Germinal center (tissue), 1 donor: ENCODE measurements around the gene NMT2.

Experiments used
- DNase-seq: peaks from one replicate; pipeline ENCODE4 v3.0.0; 2012; ENCODE audit warnings: mixed read lengths, low spot score

NMT2 gene

DNA sequence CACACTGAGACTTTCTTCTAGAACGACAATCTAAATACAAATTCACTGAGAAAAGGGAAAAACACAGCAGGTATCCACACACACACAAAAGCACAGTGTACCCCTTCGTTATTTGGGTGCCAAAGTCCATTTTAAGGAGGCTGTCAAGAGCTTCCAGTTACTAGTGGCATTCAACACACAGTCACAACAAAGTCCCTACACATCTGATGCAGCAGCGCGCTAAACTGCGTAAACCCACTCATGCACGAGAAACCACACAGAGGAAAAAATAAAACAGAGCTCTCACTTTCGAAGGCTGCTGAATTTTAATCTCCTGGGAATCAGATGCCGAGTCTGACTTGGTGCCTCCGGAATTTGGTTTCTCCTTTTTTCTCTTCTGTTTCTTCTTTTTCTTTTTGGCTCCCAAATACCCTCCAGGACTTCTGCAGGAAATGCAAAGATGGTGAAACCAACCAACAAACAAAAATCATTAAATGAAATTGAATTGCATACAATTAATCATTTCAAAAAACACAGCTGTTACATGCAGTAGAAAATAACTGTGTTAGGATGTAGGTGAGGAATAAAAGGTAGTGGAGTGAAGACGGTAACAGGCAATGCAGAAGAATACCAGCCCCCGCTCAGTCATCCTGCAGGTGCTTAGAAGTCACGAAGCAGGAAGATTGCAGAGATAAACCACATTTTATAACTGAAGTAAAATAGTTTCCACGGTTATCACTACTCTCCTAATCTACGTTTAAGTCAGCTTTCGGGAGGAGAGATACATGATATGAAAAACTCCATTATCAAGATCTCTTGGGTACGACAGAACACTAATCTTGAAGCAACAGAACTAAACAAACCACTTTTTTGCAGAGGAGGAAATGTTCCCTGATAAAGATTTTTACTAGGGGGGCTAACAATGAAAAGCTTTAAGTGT is 27.1 kb downstream of the NMT2 start:
- peak; percentile 53 for DNase-seq

DNA sequence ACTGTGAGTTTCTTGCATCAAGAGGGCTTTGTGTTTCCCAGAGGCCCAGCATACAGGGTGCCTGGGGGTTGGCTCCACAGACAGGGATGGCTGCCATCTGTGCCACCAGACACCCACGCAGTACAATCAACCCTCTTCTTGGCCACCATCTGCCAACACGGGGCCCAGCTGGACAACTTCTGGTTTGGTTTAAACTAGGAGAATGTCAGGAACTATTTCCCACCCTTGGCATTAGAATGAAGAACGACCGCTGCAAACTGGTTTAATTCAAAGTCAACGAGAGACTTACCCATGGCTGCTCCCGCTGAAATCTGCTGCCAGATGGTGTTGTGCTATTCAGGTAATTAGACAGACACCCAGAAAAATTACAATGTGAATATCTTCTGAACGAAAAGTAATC is 27.8 kb downstream of the NMT2 start:
- DNase-seq, result no peak

DNA sequence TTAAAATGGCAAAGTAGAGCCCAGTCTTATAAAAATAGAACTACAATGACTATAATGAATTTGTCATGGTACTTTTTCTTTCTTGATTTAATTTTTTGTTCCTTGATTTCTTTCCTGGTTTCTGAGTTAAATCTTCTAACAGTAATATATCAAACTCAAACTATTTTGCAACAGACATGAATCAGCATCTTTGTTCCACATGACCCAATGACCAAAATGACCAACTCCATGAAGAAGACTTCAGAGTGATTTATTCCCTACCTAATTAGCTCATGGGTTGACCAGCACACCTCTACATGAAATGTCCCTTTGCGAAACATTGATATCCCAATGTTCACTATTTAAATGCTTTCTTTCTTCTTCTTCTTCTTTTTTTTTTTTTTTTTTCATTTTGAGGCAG is 30.9 kb downstream of the NMT2 start:
- no peak for DNase-seq

DNA sequence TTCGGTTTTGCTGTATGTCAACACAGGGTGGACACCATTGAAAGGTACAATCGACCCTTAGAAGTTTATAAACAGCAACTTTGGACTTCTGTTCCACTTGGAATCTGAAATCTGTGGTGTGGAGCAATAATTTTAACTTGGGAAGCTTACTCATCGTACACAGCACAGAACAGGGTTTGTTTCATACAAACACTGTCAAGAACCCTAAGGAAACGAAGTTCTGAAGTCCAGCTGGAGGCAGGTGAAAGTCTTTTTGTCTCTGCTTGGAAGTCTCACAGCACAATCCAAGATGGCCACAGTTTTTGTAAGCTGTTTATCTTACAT is 31.5 kb downstream of the NMT2 start:
- no peak for DNase-seq

DNA sequence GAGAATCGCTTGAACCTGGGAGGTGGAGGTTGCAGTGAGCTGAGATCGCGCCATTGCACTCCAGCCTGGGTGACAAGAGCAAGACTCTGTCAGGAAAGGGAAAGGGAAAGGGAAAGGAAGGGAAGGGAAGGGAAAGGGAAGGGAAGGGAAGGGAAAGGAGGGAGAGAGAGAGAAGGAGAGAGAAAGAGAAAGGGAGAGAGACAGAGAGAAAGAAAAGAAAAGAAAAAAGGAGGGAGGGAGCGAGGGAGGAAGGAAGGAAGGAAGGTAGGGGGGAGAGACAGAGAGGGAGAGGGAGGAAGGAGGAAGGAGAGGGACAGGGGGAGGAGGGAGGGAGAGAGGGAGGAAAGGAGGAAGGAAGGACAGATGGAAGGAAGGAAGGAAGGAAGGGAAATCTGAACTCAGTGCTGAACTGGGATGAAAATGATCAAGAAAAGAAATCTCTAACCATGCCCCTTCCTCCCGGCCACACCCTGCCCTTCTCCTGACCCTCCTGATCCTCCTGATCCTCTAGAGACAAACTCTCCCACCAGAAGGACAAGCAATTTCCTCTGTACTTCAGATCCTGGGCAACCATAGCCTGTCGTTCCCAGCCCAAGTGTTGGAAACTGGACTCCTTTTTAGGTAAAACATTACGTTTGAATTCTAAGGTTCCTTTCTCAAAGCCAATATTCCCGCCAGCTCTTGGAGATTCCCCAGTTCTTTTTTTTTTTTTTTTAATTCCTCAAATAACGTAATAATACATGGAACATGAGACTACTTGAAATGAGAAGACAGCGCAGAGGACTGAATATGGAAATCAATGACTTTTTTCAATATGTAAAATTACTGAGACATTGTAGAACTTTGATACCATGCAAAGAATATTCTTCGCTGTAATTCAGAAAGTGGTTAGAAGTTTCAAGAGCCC is 32.1 kb downstream of the NMT2 start:
- no peak for DNase-seq

DNA sequence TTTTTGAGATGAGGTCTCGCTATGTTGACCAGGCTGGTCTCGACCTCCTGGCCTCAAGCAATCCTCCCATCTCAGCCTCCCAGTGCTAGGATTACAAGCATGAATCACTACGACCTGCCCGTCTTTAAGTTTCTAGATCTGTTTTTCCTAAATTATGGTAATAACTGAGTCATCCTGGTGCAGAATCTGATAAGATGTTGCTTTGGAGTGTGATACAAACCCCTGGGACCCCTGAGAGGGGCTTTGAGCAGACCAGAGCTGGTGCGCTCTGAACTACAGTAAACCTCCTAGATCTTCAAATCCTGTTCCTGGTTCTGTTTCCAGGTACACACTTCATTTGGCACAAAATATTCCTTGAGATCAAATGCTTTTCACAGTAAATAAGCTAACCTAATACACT is 37.2 kb downstream of the NMT2 start:
- no peak for DNase-seq

DNA sequence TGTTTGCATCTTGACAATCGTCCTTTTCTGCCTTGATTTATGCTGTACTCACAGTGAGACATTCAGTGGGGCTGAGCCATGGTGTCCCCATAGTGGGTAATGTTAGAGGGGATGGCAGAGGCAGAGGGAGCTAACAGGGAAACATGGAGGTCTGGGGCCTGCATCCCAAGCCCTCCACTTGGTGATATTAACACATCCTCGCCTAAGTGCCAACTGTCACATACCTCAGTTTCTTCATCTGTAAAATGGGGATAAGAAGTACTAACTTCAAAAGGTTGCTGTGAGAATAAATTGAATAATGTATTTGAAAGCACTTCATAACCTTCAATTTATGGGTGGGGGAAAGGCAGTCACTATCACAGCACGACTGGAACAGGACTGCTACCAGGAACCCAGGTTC is 43.6 kb downstream of the NMT2 start:
- DNase-seq, result no peak

DNA sequence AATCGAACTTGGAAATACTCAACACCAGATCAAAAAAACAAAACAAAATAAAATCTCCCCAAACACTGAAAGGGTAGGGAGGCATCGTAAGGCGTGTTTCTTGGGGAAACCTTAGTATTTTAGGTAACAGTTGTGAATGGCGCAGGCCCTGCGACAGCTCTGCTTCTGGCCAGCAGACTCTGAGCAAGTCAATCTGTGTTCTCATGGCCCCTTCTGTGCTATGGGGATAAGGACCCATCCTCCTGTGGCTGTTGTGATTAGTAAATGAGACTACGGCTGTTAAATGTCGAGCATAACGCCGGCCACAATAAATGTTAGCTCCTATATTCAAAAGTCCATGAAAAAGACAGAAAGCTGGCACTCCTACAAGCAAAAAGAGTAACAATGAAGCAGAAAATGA is 44.3 kb downstream of the NMT2 start:
- DNase-seq, result no peak

DNA sequence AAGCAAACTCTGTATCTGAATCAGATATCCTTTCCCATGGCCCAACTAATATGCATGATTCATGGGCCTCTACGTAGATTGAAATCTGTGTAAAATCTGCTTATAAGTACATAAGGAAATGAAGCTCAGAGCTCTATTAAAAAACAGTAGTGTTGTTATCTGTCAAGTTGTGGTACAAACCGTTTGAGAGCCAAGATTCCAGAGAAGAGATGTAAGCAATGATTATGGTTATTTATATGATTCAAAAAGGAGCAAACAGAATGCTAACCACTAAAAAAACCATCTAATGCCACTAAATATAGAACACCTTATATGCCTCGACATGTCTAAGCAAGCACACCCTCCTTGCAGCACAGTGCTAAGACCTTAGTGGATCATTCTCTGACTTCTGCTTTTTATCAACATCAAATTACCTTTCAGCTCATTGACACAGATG is 44.7 kb downstream of the NMT2 start:
- no peak for DNase-seq

DNA sequence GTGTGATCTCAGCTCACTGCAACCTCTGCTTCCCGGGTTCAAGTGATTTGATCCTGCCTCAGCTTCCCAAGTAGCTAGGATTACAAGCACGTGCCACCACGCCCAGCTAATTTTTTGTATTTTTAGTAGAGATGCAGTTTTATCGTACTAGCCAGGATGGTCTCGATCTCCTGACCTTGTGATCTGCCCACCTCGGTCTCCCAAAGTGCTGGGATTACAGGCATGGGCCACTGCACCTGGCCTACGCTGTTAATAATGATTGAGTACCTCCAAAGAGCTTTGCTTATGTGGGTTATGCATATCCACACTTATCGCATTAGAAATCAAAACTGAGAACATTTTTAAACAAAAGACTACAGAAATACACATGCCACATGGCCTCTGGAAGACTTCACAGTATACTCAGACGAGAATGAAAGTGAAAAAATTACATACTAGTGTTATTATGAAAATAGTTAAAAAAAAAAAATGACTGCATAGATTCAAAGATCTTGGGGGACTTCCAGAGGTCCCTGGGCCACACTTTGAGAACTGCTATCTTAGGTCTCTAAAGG is 45.9 kb downstream of the NMT2 start:
- DNase-seq, result no peak

DNA sequence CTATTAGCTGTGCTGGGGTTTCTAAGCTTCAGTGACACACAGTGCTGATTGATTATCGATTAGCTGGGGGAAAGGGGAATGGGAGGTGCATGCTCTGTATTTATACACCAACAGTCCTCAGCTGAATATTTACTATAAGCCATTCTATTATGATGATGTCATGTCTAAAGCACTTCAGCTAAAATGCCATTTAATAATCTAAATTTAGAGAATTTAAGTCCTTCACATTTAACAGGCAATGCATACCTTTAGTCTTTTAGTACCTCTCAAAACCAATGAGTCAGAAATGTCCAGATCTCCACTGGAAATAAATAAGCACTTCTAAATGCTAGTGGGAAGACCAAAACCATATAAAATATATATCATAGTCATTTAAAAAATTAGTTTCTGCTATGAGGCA is 46.8 kb downstream of the NMT2 start:
- no peak for DNase-seq

DNA sequence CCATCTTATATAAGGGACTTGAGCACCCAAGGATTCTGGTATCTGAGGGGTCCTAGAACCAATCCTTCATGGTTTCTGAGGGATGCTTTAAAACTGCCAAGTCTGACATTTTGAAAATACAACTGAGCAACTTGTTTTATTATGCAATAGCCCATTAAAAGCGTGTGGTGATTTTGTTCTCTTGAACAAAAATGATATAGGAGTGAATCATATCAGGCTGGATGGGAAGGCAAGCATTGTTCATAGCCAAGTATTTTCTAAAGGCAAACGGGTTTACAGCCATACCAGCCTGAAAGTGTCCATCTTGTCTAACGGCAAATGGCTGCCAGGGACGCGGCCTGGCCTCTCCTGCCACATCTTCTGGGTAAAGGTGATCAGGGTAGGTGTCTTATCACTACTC is 48.0 kb downstream of the NMT2 start:
- no peak for DNase-seq

DNA sequence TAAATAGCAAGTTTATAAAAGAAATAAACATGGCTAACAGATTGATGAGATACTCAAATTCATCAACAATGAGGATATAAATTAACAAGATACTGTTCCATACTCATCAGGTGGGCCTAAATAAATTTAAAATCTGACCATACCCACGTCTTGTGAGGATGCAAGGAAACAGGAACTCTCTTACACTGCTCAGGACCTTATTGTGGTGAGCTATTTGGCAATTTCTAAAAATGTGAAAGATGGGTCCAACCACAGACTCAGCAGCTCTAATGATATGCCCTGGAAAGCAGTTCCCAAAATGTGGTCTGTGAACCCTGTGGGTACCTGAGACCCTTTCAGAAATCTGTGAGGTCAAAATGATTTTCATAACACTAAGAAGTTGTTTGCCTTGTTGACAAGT is 49.9 kb downstream of the NMT2 start:
- DNase-seq, result no peak

DNA sequence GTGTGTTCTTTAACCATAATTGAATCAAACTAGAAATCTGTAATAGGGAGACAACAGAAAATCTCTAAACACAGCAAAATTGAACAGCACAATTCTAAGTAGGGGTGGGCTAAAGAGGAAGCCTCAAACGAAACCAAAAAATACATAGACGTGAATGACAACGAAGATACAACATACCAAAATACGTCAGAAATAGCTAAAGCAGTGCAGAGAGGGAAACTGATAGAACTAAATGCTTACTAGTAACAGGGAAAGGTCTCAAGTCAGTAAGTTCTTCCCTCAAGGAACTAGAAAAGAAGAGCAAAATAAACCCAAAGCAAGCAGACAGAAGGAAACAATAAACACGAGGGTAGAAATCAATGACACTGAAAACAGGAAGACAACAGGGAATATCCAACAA is 52.3 kb downstream of the NMT2 start:
- DNase-seq, result no peak

DNA sequence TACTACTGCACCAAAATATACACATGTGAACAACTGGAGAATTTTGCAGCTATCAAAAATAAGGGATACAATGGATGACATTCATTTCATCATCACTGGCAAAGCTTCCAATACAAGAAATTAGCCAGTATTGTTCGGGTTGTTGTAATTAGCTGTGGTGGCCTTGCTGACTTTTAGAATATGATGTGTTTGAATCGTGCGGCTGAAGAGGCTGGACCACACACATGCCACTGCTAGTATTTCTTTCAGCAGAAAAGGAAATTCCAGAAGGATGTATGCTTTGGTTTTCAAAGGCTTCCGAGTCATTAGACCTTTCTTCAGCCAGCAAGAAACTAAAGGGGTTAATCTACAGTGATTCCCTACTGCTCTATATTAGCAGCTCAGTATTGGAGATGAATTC is 54.7 kb downstream of the NMT2 start:
- no peak for DNase-seq

DNA sequence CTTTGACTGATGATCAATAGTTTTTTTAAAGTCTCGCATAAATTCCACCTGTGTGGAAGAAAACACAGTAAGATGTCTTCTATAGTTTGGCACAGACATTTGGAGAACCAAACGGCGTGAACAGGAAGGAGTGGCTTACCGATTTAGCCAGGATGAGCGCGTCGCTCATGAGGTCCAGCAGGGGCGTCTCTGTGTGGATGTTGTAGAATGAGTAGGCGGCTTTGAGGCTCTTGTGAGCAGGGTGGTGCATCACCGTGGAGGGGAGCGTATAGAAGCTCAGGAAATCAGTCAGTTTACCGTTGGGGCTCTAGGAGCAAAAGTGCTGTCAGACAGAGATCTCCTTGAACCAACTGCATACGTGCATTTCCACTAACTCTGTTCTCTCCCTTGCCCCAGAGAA is 55.8 kb downstream of the NMT2 start:
- no peak for DNase-seq

DNA sequence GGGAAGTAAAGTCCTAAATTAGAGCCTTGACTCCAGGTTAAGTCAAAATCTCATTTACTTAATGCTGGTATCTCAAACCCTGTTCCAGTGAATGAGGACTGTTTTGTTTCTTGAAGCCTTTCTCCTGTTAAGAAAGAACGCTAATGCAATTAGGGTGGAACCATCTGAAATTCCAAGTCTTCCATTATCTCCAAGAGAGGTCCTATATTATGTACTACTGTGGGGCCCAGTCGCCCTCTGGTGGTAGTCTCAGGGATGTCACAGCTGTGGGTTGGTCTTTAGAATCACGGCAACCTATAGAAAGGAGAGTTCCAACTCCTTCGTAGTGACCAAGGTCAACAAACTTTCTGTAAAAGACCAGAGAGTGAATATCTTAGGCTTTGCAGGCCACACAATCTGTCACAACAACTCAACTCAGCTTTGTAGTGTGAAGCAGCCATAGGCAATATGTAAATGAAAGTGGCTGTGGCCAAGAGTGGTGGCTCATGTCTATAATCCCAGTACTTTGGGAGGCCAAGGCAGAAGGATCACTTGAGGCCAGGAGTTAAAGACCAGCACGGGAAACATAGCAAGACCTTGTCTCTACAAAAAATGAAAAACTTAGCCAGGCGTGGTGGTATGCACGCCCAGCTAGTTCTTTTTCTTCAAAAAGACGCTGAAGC is 62.0 kb downstream of the NMT2 start:
- peak; percentile 59 for DNase-seq

DNA sequence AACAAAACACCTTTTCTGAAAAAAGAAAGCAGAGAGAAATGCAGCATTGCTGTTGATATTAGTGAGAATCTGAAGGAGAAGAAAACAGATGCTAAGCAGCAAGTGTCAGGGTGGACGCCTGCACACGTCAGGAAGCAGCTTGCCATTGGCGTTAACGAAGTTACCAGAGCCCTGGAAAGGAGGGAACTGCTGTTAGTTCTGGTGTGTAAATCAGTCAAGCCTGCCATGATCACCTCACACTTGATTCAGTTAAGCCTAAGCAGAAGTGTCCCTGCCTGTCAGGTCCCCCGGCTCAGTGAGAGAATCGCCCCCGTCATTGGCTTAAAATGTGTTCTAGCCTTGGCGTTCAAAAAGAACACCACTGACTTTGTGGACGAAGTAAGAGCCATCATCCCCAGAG is 65.0 kb downstream of the NMT2 start:
- no peak for DNase-seq

DNA sequence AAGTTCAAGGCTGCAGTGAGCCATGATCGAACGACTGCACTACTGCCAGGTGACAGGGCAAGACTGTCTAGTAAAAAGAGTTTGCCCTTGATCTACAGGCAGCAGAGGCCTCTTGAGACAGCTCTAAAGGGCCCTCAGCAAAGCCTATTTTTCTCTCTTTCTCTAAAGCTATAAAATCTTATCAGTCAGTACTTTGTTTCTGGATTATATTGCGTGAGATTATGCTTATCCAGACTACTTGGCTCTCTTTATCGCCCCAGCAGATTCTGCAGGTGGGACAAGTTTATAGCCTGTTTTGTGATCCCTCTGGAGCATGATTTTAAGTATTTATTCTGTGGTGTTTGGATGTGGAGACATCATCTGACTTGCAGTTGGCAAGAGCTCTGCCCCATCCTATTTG is 68.6 kb downstream of the NMT2 start:
- DNase-seq, result no peak

DNA sequence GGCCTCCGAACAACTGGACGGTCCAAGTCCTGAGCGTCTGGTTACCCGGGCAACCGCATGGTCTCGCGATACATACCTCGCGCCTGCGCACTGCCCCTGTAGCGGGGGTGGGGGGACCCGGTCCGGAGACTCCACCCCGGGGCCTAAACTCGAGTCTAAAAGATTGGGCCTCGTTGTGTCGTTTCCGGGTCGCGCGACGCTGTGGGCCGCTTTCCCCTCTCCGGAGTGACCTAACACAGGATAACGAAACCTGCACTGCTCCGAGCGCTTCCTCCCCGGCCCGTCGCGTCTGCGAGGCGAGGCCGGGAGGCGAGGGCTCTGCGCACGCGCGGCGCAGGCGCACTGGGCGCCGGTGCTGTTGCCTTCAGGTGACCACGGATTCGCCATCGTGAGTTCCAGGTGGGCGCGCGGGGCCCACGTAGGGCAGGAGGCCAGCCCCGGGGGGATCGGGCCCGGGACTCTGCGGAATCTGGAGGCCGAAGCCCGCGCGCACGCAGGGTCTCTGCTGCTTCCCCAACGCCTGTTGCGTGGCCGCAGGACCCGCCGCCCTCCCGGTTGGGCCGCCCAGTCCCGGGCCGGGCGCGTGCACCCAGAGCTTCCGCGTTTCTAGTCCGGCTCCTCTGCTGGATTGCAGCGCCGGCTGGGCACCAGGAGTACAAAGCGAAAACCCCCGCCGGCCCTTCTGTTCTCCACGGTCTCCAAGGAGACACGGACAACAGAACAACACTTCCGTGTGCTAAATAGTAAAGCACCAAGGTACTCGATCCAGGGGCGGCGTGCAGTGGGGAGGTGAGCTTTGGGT is 71.3 kb downstream of the NMT2 start, which contains the start of gene RPP38:
RPP38 (plus strand) TSS at position 345 of the 802 bp plus-strand sequence. CDS start 5,960 bp downstream, outside the sequence.
- DNase-seq, result peak; percentile 95

DNA sequence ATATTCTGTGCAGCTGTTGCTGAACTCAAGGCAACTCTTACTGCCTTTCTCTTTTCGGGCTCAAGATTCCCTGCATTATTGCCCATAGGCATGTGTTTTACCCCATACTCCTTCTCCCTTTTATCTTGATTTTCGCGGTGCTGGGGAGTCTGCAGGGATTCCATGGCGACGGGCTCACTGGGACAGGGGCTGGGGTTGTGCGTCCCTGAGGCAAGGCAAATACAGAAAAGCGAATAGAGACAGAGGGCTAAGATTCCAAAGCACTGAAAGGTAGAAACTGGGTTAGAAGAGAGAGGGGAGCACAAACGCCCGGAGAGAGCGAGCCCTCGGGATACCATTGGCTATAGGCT is 71.9 kb downstream of the NMT2 start:
- DNase-seq, result no peak
